SKM-1 (cell line): ENCODE results near the gene CDC42BPB.

Experiments
- DNase-seq: peaks from one replicate; lab custom pipeline; 2025; ENCODE audit not compliant: unreplicated experiment; lab: John Stamatoyannopoulos, UW

CDC42BPB gene

DNA sequence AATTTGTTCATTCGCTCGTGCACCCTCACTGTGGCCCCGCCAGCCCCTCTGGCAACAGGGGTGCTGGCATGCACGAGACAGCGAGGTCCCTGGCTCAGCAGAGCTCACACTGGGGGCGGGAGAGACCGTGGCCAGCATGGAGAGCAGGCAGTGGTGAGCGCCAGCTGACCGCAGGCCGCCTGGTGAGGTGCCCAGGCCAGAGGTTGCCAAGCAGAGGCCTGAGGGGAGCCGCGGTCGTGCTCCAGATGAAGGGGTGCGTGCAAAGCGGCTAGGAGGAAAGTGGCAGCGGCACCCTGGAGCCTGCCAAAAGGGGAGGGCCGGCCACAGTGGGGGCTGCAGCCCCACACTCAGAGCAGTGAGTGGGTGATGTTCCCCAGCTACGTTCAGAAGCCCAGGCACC is 56.1 kb downstream of the CDC42BPB start:
- no peak for DNase-seq

DNA sequence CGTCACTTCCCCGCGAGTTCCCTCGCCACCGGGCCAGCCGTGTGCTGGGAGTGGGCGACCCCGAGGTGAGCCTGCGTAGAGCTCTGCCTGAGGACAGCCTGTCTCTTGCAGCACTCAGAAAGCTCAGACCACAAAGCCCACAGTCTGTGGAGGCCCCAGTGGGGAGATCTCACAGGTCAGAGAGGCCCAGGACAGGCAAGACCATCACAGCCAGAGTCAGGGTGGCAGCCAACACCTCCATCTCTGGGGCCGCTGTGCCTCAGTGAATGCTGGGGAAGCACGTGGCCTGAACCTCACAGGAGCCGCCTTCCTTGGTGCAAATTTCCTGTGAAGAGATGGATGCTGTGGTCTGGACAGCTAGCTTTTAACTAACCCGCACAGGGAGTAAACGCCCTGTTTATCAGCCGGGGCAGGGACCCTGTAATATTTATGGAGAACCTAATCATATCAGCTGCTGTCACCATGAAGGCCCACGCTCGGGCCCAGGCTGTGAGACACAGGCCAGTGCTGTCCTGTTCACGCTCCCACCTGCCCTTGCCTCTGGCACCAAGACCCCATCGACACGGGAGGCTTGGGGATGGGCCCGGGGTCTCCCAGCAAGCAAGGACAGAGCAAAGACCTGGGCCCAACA is 56.9 kb downstream of the CDC42BPB start:
- DNase-seq: no peak

DNA sequence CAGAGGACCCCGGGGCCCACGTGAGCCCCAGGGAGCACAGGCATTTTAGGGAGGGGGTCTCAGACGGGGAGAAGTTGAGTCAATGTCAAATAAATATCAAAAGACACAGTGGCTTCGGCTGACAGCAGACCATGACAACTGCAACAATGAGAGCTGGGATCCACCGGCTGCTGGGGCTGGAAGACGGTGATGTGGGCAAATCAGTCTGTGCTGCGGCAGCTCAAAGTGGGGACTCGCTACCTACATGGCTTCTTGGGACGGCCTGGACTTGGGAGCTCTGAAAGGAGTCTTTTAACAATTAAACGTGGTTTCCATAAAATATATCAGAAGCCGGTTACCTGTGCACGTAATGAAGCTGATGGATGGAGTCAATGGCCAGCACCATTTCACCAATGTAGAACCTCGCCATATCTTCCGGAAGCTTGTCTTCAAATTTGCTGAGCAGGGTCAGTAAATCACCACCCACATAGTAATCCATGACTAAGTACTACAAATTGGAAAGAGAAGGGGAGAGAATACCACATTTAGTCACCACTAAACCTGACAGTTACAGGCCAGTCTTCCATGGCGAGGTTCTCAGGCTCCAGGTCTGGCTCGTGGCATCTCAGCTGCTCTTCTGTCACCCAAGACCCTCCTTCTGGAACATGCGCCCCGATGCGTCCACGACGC is 58.0 kb downstream of the CDC42BPB start:
- no peak for DNase-seq

DNA sequence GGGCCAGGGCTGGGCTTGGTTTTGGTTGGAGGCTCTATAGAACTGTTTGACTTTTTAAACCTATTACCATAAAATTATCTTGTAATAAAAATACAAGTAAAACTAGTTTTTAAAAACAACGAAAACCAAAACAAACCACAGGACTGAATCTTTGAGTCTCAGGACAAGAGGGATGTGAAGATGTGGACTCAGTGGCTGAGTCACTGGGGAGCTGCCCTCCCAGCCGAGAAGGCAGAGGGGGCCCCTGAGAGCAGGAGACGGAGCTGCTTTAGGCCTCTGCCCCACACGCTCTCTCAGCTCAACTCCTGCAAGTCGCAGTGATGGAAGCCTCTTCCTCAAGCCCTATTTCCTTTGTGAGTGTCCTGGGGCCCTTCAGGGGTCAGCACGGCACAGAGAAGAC is 59.0 kb downstream of the CDC42BPB start:
- DNase-seq: no peak

DNA sequence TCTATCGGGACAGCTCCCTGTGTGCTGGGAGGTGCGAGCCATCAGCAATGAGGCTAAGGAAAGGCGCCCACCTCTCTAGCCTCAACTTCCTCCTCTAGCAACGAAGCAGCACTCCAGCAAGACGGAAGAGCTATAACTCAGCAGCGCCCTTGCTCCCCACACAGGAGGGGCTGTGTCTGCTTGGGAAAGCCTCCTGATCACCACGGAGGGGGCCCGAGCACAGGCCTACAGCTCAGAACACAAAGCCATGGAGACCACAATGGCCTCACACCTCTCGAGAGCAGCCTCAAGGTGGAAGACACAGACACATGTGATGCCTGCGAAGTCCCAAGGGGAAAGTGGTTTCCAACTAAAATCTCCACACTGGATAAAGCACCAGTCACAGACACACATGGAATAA is 60.4 kb downstream of the CDC42BPB start:
- no peak for DNase-seq

DNA sequence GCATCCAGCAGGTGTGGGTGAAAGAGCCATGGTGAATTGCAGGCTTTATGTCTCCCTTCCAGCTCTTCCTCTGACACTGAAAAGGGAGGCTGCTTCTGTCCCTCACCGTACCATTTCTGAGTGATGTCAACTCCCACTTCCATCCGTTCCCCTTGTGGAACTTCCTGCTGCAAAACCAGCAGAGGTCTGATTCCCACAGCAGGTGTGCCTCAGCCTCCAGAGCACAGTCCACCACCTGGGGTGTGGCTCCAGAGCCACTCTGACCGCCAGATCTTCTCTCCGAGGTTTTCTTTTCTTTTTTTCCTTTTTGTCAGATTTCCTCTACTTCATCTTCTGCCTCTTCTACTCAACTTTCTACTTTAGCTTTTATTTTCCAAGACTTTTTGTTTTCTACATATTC is 62.7 kb downstream of the CDC42BPB start:
- no peak for DNase-seq

DNA sequence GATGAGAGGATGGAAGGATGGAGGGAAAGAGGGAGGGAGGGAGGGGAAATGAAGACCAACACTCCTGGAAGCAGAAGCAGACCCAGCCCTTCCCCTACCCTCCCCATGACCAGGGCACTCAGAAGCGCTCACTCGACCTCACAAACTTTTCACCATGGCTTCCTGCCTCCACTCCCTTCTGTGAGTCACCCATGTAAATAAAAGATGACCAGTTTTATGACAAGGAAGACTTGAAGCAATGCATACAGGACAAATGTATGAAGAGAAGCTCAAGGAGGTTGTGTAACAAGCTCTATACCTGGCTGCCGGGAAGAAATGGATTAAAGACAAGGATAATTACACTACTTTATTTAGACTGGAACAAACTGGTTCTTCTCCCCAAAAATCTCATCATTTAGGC is 63.8 kb downstream of the CDC42BPB start:
- no peak for DNase-seq

DNA sequence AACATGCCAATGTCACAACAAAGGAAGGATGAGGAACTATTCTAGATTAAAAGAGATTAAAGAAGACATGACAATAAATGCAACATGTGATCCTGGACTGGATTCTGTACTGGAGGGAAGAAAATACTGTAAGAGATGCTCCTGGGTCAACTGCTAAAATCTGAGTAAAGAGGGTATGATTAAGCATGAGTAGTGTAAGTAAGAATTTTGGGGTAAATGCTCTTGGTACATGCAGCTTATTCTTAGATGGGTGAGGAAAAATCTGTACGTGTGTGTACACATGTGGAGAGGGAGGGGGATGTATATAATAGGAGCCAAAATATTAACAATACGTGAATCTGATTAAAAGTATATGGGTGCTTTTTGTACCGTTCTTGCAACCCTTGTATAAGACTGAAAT is 66.0 kb downstream of the CDC42BPB start:
- DNase-seq: no peak

DNA sequence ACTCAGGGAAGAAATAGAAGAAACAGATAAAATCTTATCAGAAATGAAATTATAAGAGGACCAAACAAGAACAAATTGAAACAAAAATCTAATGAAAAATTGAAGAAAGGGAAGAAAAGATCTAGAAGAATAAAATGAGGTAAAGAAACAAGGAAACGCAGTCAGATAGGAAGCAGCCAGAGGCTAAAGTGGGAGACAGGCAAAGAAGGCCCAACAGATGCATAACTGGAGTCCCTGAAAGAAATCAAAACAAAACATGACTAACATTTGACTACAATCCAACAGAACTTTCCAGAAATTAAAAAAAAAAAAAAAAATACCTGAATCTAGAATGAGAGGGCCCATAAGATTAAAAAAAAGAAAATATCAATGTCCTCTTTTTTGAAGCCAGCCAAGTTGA is 69.3 kb downstream of the CDC42BPB start:
- no peak for DNase-seq

DNA sequence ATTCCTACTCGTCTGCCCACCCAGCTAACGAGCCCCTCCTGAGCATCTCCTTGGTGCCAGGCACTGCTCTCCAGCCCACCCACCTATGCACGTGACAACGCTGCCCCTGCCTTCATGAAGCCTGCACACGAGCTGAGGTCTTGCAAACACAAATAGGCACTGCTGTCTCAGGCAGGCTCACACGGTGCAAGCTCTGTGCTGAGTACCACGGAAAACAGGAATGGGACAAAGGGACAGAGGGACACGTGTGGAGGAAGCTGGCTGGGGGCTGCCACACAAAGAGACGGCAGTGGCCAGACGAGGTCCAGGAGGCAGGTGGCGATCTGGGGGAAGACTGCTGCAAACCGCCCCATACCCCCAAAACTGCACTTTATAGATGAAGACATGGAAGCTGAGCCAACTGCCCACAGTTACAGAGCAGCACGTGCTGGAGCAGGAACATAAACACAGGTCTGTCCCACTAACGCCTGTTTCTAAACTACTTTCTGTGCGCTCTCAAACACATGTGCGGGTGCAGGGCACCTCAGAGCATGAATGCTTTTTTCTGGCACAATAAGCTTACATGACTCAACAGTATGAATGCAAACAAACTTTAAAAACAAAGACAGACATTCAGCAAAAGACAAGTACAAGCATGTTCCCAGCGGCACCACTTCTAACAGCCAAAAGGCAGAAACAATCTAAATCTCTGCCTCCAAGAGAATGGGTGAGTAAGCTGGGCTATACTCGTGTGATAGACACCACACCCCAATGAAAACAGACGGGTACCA is 70.4 kb downstream of the CDC42BPB start:
- no peak for DNase-seq

DNA sequence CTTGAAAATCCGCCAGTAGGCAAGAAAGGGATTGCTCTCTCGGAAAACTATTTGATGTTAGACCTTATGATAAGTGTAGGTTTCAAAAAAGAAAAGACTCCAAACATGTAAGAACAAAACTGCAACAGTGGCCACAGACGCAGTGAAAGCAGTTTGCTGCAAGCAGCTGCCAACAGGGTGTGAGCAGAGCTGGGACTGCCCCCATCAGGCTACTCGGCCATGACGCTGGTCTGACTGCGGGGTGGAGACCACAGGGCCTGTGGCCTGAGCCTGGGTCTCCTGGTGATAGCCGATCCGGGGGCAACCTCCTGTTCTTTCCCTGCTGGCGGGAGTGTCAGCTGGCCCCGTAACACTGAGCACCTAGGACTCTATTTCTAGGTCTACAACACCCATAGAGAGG is 71.7 kb downstream of the CDC42BPB start:
- no peak for DNase-seq

DNA sequence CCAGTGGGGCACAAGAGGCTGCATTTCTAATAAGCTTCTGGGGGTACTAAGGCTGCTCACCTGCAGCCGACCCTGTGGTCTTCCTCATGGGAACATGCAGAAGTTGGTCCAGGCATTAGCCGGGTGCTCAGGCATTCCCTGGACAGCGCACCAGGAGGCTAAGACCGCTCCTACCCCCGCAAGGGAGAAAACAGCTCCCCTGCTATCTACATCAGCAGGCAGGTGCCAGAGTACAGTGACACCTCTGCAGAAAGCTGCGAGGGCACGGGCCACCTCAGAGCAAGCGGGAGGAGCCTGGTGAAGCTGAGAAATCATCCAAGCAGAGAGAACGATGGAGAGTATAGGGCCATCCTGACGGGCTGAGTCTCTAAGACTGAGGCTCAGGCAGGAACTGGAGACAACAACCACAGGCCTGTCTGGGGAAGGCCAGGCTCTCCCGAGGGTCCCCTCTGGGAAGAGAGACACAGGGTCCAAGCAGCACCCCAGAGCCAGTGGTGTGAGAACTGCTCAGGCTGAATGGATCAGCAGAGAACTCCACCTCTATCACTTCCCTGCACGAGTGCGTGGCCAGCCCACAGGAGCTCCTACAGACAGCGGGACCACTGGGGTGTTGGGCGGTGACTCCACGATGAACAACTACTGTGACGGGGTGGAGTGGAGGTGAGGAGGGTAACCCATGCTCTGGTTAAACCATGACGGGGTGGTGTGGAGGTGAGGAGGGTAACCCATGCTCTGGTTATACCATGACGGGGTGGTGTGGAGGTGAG is 72.8 kb downstream of the CDC42BPB start:
- DNase-seq: no peak

DNA sequence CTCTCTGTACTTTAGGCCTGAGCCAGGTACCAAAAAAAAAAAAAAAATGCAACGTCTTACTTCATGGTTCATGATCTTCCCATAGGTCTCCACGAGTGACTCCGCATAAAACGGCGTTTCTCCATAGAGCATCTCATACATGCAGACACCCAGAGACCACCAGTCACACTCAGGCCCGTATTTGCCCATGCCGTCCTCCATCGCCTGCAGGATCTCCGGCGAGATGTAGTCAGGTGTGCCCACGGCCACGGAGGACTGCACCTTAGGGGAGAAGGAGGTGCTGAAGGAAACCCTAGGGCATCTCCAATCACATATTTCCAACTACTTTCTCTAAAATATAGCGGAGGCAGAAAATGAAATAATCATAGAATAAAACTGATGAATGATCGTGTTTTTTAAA is 73.9 kb downstream of the CDC42BPB start:
- no peak for DNase-seq

DNA sequence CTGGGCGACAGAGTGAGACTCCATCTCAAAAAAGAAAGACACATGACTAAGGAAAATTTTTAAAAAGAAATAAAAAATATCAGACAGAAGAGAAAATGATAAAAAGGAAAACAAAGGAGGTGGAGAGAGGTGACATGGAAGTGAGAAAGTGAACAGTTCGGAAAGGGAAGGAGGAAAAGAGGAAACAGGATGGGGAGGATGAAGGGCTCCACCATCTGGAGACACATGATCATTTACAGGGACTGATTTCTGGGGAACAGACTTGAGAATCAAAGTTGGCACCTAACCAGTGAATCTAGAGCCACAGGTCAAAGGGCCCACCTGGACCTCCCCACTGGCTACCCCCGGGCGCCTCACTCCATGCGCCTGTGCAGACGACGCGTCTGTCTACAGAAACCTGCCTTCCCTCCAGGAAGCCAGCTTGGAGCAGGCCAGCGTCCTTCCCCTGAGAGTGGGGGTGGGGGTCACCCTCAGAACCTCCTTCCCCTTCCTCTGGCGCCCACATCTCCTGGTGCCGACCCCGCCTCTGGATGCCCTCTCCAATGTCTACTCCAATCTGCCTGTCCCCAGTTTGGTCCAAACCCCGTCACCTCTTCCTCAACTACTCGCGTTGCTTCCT is 74.4 kb downstream of the CDC42BPB start:
- DNase-seq: no peak

DNA sequence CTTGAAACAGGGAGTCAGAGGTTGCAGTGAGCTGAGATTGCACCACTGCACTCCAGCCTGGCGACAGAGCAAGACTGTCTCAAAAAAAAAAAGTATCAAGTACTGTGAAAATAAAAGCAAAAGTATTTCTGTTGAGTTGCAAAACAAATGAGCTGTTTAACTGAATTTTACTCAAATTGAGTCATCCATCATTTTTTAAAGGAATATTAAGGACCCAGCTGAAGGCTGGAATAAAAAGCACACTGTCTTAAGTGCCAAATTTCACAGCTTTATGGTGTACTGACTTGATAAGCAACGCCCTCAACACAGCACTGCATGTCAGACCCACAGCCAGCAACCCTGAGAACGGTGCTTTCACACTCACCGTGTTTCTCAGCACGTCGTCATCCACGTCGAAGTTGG is 76.9 kb downstream of the CDC42BPB start:
- no peak for DNase-seq

DNA sequence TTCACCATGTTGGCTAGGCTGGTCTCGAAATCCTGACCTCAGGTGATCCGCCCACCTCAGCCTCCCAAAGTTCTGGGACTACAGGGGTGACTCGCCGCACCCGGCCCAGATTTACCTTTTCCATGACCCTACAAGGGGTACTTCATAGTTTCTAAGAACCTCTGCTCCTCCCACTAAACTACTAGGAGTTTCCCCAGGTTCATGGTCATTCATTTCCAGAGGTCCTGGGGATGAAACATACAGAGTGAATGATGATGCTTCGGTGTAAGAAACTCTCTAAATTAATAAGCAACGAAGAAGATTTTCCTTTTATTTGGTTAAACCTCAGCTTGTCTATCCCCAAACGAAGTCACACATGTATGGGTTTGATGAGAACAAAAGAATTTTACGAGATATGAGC is 77.9 kb downstream of the CDC42BPB start:
- no peak for DNase-seq

DNA sequence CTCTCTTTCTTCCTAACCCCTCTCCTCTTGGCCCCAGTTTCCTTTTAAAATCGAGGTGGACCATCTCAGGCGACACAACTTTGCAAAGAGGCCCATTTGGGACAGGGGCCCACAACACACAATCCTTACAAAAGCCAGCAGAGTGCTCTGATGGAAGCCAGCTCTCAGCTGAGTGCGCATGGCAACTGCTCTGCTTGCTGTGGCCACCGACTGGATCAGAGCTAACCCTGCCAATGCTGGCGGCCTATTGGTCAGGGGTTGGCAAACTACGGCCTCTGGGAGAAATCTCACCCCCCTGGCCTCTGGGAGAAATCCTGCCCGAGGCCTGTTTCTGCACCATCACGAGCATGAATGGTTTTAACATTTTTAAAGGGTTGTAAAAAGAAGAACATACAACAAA is 79.9 kb downstream of the CDC42BPB start:
- DNase-seq: no peak

DNA sequence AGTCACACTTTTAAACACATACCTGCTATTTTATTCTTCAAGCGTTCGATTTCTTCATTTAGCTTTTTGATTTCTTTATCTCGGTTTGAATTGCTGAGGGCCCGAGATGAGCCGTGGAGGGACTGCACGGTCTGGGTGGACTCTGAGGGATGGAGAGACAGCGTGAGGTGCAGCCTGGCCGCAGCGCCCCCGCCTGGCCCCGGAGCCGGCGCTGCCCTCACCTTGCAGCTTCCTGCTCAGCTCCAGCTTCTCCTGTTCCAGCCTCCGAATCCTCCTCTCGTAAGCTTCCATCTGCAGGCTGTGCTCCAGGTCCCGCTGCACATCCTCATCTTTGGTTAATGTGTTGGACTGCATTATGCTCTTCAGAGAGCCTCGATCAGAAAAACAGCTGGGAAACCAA is 81.7 kb downstream of the CDC42BPB start:
- DNase-seq: no peak

DNA sequence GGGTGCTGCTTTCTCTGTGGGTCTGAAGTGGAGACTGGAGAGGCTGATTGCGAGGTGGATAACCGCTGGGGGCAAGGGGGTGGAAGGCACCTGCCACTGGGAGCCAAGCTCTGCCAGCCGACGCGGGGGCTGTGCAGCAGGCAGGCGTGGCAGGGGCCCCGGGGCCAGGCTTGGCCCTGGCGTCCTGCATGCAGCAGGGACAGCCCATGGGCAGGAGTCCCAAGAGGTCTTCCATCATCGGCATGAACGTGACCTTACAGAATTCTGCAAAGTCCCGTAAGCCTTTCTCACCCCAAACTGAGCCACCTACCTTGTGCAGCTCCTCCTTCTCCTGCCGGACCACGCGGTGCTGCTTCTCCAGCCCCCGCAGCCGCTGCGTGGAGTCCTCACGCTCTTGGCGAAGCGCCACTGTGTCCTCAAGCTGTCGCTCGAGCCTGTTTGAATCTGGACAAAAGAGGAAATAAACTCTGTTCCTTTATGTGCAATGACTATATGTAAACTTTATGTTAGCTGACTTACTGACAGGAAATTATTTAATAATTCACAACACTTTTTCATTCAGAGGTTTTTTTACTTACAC is 83.6 kb downstream of the CDC42BPB start:
- no peak for DNase-seq

DNA sequence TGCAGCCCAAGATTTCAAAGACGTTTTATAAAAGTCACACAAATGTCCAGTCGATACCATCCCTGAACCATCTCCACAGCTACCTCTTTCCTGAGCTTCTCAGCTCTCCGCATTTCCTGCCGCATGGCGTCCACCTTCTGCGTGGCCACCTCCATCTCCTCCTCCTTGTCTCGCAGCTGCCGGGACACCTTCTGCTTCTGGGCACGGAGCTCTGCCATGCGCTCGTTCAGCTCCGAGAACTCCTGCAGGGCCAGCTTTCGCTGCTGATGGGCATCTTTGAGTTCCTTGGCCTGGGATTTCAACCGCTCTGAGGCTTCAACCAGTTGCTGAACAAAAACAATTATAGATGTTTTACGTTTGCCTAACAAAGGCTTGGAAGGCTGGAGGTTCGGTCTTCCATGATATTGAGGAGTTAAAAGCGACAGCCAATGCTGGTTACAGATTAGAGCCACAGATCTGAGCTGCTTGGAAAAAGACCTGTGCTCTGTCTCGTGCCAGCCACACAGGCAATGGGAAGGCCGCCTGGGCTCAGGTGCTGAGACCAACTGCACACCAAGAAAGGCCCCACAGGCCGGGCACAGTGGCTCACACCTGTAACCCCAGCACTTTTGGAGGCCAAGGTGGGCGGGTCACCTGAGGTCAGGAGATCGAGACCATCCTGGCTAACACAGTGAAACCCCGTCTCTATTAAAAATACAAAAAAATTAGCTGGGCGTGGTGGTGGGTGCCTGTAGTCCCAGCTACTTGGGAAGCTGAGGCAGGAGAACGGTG is 85.3 kb downstream of the CDC42BPB start:
- no peak for DNase-seq
